BLaER1 (cell line): ENCODE data around the gene OLFML3.
A peak's percentile ranks its signal among the peaks of the same experiment; 100 is the strongest.
"Not testable (repeated sequence)": the region's sequence is repeated elsewhere in the genome, so short reads cannot be mapped to it uniquely, and the experiment has no call there.

ENCODE experiments used
- H3K27ac ChIP-seq: shearing (Covaris generic); formaldehyde crosslinking; 2 replicates; pipeline ENCODE4 v1.8.1; 2022
- H3K27me3 ChIP-seq: shearing (Covaris generic); formaldehyde crosslinking; 2 replicates; pipeline ENCODE4 v1.8.1; 2022
- H3K36me3 ChIP-seq: shearing (Covaris generic); formaldehyde crosslinking; 2 replicates; pipeline ENCODE4 v1.8.1; 2022
- H3K4me1 ChIP-seq: shearing (Covaris generic); formaldehyde crosslinking; 2 replicates; pipeline ENCODE4 v1.8.1; 2022
- H3K4me2 ChIP-seq: shearing (Covaris generic); formaldehyde crosslinking; 2 replicates; pipeline ENCODE4 v1.8.1; 2022
- H3K4me3 ChIP-seq: shearing (Covaris generic); formaldehyde crosslinking; 2 replicates; pipeline ENCODE4 v1.8.1; 2022
- H3K9ac ChIP-seq: shearing (Covaris generic); formaldehyde crosslinking; 2 replicates; pipeline ENCODE4 v1.8.1; 2022
- H3K9me3 ChIP-seq: shearing (Covaris generic); formaldehyde crosslinking; 2 replicates; pipeline ENCODE4 v1.8.1; 2022
- H4K20me1 ChIP-seq: shearing (Covaris generic); formaldehyde crosslinking; 2 replicates; pipeline ENCODE4 v1.8.1; 2022
- Cebpa-rat ChIP-seq: shearing (Covaris generic); IDR thresholded peaks from 2 replicates; pipeline ENCODE4 v1.8.1; 2022

OLFML3 gene

GRCh38 chr1:113947388-113948107, 31.7 kb upstream of the OLFML3 start:
- H4K20me1 ChIP-seq: peaks cover 66% of the 10 kb centered on the region
- peak overlapping the region; percentile 60 for H3K4me2 ChIP-seq
- H3K27me3 ChIP-seq: no peaks in the 10 kb centered on the region
- TF ChIP-seq Cebpa-rat: no peak
- no peak overlapping the region for H3K9ac ChIP-seq
- H3K4me1 ChIP-seq: peaks cover 25% of the 10 kb centered on the region
- peaks cover 41% of the 10 kb centered on the region for H3K36me3 ChIP-seq
- no peak overlapping the region for H3K4me3 ChIP-seq
- H3K9me3 ChIP-seq: peaks cover 28% of the 10 kb centered on the region
- H3K27ac ChIP-seq: peak overlapping the region; percentile 4; the same call in 1 of the 2 replicates

DNA sequence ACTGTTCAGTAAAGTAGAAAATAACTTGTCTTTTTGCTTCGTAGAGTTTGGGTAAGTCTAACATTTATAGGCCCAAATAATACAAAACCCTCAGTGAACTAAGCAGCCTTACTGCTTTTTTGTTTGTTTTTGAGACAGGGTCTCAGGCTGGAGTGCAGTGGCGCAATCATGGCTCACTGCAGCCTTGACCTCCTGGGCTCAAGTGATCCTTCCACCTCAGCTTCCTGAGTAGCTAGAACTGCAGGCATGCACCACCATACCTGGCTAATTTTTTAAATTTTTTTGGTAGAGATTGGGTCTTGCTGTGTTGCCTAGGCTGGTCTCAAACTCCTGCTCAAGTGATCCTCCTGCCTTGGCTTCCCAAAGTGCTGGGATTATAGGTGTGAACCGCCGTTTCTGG, 31.1 kb upstream of the OLFML3 start:
- Histone ChIP-seq H3K9me3 (peaks cover 25% of the 10 kb centered on the region), H3K36me3 (peaks cover 42% of the 10 kb centered on the region), H4K20me1 (peaks cover 72% of the 10 kb centered on the region), H3K4me1 (peaks cover 25% of the 10 kb centered on the region)
- not testable (repeated sequence) for H3K27me3 ChIP-seq, H3K4me2 ChIP-seq, H3K9ac ChIP-seq, H3K27ac ChIP-seq, H3K4me3 ChIP-seq

DNA sequence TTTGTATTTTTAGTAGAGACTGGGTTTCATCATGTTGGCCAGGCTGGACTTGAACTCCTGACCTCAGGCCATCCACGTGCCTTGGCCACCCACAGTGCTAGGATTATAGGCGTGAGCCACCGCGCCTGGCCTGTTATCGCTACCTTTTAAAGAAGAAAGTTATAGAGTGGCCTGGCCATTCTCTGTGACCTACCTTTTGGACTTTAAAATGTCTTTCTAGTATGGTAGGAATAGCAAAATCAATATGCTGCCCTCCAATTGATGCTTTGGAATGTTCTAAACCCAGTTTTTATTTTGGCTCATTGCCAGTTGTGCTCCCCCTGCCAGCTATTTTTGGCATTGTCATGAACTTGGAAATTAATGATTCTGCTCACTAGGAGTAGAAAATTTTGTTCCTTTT, 30.3 kb upstream of the OLFML3 start:
- H3K27me3 ChIP-seq: no peaks in the 10 kb centered on the region
- H3K9ac ChIP-seq: no peak overlapping the region
- H3K27ac ChIP-seq: no peak overlapping the region
- peaks cover 80% of the 10 kb centered on the region for H4K20me1 ChIP-seq
- peaks cover 25% of the 10 kb centered on the region for H3K4me1 ChIP-seq
- peaks cover 42% of the 10 kb centered on the region for H3K36me3 ChIP-seq
- no peak overlapping the region for H3K4me3 ChIP-seq
- H3K9me3 ChIP-seq: peaks cover 17% of the 10 kb centered on the region
- H3K4me2 ChIP-seq: no peak overlapping the region
- no peak for TF ChIP-seq Cebpa-rat

- no peak for TF ChIP-seq Cebpa-rat
- Histone ChIP-seq H4K20me1 (peaks cover 76% of the 10 kb centered on the region), H3K4me1 (peaks cover 20% of the 10 kb centered on the region)
These were observed 28.4 kb upstream of the OLFML3 start for GRCh38 chr1:113950908-113951307.

GRCh38 chr1:113951719-113952118, 27.6 kb upstream of the OLFML3 start:
- Histone ChIP-seq H3K9me3 (no peaks in the 10 kb centered on the region), H3K4me1 (peaks cover 12% of the 10 kb centered on the region), H3K27ac (no peak overlapping the region), H3K9ac (no peak overlapping the region), H3K4me2 (no peak overlapping the region), H3K36me3 (peaks cover 50% of the 10 kb centered on the region), H4K20me1 (peaks cover 68% of the 10 kb centered on the region), H3K4me3 (no peak overlapping the region), H3K27me3 (no peaks in the 10 kb centered on the region)
- no peak for TF ChIP-seq Cebpa-rat

More at GRCh38 chr1:113950908-113951307, 28.4 kb upstream of the OLFML3 start:
- no peaks in the 10 kb centered on the region for H3K27me3 ChIP-seq
- H3K36me3 ChIP-seq: peaks cover 42% of the 10 kb centered on the region
- no peak overlapping the region for H3K9ac ChIP-seq
- H3K9me3 ChIP-seq: no peaks in the 10 kb centered on the region
- H3K4me3 ChIP-seq: no peak overlapping the region
- H3K4me2 ChIP-seq: no peak overlapping the region
- H3K27ac ChIP-seq: no peak overlapping the region

DNA sequence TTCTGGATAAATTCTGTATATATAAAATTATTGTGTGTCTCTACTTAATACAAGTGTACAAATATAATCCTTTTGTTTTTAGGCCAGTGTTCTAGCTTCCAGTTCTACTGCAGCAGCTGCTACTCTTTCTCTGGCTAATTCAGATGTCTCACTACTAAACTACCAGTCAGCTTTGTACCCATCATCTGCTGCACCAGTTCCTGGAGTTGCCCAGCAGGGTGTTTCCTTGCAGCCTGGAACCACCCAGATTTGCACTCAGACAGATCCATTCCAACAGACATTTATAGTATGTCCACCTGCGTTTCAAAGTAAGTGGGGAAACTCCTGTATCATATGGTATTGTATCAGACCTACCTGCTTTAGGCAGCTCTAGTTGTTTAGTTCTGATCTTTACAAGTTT, 21.3 kb upstream of the OLFML3 start:
- no peak overlapping the region for H3K9ac ChIP-seq
- no peak for TF ChIP-seq Cebpa-rat
- H3K36me3 ChIP-seq: peaks cover 93% of the 10 kb centered on the region
- peaks cover 21% of the 10 kb centered on the region; the same call in 1 of the 2 replicates for H4K20me1 ChIP-seq
- no peak overlapping the region for H3K27ac ChIP-seq
- no peaks in the 10 kb centered on the region for H3K4me1 ChIP-seq
- H3K27me3 ChIP-seq: no peaks in the 10 kb centered on the region
- no peaks in the 10 kb centered on the region for H3K9me3 ChIP-seq
- H3K4me2 ChIP-seq: no peak overlapping the region
- H3K4me3 ChIP-seq: no peak overlapping the region

- no peak overlapping the region for H3K4me2 ChIP-seq
- H3K27ac ChIP-seq: no peak overlapping the region
- H3K4me3 ChIP-seq: no peak overlapping the region
- TF ChIP-seq Cebpa-rat: no peak
- no peaks in the 10 kb centered on the region for H3K4me1 ChIP-seq
- H4K20me1 ChIP-seq: peaks cover 16% of the 10 kb centered on the region; the same call in 1 of the 2 replicates
- H3K36me3 ChIP-seq: peaks cover 93% of the 10 kb centered on the region
- H3K9me3 ChIP-seq: no peaks in the 10 kb centered on the region
- no peaks in the 10 kb centered on the region for H3K27me3 ChIP-seq
- H3K9ac ChIP-seq: no peak overlapping the region
These were observed 20.6 kb upstream of the OLFML3 start for GRCh38 chr1:113958691-113959090.

GRCh38 chr1:113963281-113963906, 15.9 kb upstream of the OLFML3 start:
- Histone ChIP-seq H3K4me3 (no peak overlapping the region), H3K4me2 (no peak overlapping the region), H3K27ac (no peak overlapping the region), H3K27me3 (no peaks in the 10 kb centered on the region), H3K4me1 (no peaks in the 10 kb centered on the region), H4K20me1 (0 out of 2 replicates have a peak, but pooled peaks cover 11% of the 10 kb centered on the region), H3K36me3 (peaks cover 96% of the 10 kb centered on the region), H3K9ac (no peak overlapping the region), H3K9me3 (no peaks in the 10 kb centered on the region)
- TF ChIP-seq Cebpa-rat: no peak

- H3K4me1 ChIP-seq: no peaks in the 10 kb centered on the region
These were observed 13.4 kb upstream of the OLFML3 start for GRCh38 chr1:113965703-113966412.

GRCh38 chr1:113972954-113973353, 6.3 kb upstream of the OLFML3 start:
- Histone ChIP-seq H3K9me3 (no peaks in the 10 kb centered on the region), H3K27me3 (no peaks in the 10 kb centered on the region), H3K36me3 (peaks cover 81% of the 10 kb centered on the region), H3K4me1 (peaks cover 32% of the 10 kb centered on the region), H3K9ac (no peak overlapping the region), H3K4me2 (no peak overlapping the region), H3K27ac (no peak overlapping the region), H4K20me1 (no peaks in the 10 kb centered on the region), H3K4me3 (no peak overlapping the region)
- TF ChIP-seq Cebpa-rat: no peak

More at GRCh38 chr1:113965703-113966412, 13.4 kb upstream of the OLFML3 start:
- TF ChIP-seq Cebpa-rat: no peak
- no peak overlapping the region for H3K27ac ChIP-seq
- no peaks in the 10 kb centered on the region for H3K27me3 ChIP-seq
- H3K36me3 ChIP-seq: peaks cover 96% of the 10 kb centered on the region
- H3K9me3 ChIP-seq: no peaks in the 10 kb centered on the region
- 0 out of 2 replicates have a peak, but pooled peaks cover 4% of the 10 kb centered on the region for H4K20me1 ChIP-seq
- H3K9ac ChIP-seq: no peak overlapping the region
- no peak overlapping the region for H3K4me3 ChIP-seq
- no peak overlapping the region for H3K4me2 ChIP-seq
